SK-N-SH (cell line): Measurements from ENCODE around the gene TRAPPC3.

Experiments used
- CHD2 ChIP-seq: fragments of 150-350 bp; IDR thresholded peaks from 2 replicates; pipeline ENCODE4 v1.6.1; 2018; ENCODE audit warnings: low read length; ENCODE audit not compliant: partially characterized antibody
- EZH2phosphoT487 ChIP-seq: fragments of 200-600 bp; sonication (generic); IDR thresholded peaks from 2 replicates; pipeline ENCODE4 v1.6.1; 2017; ENCODE audit warnings: low read depth, mixed run types, mild to moderate bottlenecking, antibody characterized with exemption, moderate library complexity, borderline replicate concordance
- FOSL2 ChIP-seq: IDR thresholded peaks from 2 replicates; pipeline ENCODE4 v1.4.0; 2012; ENCODE audit warnings: low read depth, mild to moderate bottlenecking, moderate library complexity, borderline replicate concordance
- MEF2A ChIP-seq: IDR thresholded peaks from 2 replicates; pipeline ENCODE4 v1.4.0; 2012; ENCODE audit warnings: low read depth, borderline replicate concordance
- MXI1 ChIP-seq: IDR thresholded peaks from 2 replicates; pipeline ENCODE4 v1.6.1; 2012; ENCODE audit warnings: mild to moderate bottlenecking, low read depth, low read length, improper control_type of control experiment
- POLR2AphosphoS5 ChIP-seq: IDR thresholded peaks from 2 replicates; pipeline ENCODE4 v1.6.1; 2012; ENCODE audit warnings: low read depth, low read length
- RAD21 ChIP-seq: IDR thresholded peaks from 2 replicates; pipeline ENCODE4 v1.6.1; 2012; ENCODE audit warnings: mild to moderate bottlenecking, low read length
- SIN3A ChIP-seq: IDR thresholded peaks from 2 replicates; pipeline ENCODE4 v1.6.1; 2012; ENCODE audit warnings: low read depth, mild to moderate bottlenecking, low read length, moderate library complexity, borderline replicate concordance
- YY1 ChIP-seq: IDR thresholded peaks from 2 replicates; pipeline ENCODE4 v1.4.0; 2012; ENCODE audit warnings: low read depth, mild to moderate bottlenecking
- TF ChIP-seq, protein P1 (sequence below): IDR thresholded peaks from 2 replicates; pipeline ENCODE4 v1.4.0; 2012; ENCODE audit warnings: low read depth
- TF ChIP-seq, protein P2 (sequence below): fragments of 150-350 bp; IDR thresholded peaks from 2 replicates; pipeline ENCODE4 v1.6.1; 2017; ENCODE audit warnings: antibody characterized with exemption, low read length, low read depth, borderline replicate concordance
- TF ChIP-seq, protein P3 (sequence below): fragments of 200-600 bp; sonication (generic); IDR thresholded peaks from 2 replicates; pipeline ENCODE4 v1.6.1; 2017; ENCODE audit warnings: antibody characterized with exemption, mild to moderate bottlenecking, moderate library complexity
- TF ChIP-seq, protein P4 (sequence below): IDR thresholded peaks from 2 replicates; pipeline ENCODE4; 2012
- TF ChIP-seq, protein P5 (sequence below): IDR thresholded peaks from 2 replicates; pipeline ENCODE4 v1.6.1; 2012; ENCODE audit warnings: mild to moderate bottlenecking, low read depth, low read length, moderate library complexity

DNA sequence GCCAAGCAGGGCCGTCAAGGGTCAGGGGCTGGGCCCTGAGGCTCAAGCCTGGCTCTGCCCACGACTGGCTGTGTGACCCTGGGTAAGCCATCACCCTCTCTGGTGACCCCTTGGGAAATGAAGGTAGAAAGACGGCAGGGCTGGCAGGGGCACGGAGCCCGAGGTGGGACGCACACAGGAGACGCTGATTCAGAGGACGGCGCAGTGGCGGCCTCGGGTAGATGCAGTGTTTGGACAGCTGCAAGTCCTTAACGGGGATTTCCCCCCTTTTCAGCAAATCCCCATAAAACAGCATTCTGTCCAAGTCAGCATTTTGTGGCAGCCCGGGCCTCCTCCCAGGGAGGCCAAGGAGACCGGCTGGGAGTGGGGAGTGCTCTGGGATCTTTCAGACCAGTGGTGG is 41.0 kb downstream of the TRAPPC3 start:
- TF ChIP-seq, protein P1, sequence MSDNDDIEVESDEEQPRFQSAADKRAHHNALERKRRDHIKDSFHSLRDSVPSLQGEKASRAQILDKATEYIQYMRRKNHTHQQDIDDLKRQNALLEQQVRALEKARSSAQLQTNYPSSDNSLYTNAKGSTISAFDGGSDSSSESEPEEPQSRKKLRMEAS, result no peak
- TF ChIP-seq RAD21 (no peak), SIN3A (no peak), POLR2AphosphoS5 (no peak), EZH2phosphoT487 (no peak), FOSL2 (no peak), MEF2A (no peak), YY1 (no peak), MXI1 (no peak), CHD2 (no peak)
- TF ChIP-seq, protein P2, sequence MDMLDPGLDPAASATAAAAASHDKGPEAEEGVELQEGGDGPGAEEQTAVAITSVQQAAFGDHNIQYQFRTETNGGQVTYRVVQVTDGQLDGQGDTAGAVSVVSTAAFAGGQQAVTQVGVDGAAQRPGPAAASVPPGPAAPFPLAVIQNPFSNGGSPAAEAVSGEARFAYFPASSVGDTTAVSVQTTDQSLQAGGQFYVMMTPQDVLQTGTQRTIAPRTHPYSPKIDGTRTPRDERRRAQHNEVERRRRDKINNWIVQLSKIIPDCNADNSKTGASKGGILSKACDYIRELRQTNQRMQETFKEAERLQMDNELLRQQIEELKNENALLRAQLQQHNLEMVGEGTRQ, result no peak
- TF ChIP-seq, protein P3, sequence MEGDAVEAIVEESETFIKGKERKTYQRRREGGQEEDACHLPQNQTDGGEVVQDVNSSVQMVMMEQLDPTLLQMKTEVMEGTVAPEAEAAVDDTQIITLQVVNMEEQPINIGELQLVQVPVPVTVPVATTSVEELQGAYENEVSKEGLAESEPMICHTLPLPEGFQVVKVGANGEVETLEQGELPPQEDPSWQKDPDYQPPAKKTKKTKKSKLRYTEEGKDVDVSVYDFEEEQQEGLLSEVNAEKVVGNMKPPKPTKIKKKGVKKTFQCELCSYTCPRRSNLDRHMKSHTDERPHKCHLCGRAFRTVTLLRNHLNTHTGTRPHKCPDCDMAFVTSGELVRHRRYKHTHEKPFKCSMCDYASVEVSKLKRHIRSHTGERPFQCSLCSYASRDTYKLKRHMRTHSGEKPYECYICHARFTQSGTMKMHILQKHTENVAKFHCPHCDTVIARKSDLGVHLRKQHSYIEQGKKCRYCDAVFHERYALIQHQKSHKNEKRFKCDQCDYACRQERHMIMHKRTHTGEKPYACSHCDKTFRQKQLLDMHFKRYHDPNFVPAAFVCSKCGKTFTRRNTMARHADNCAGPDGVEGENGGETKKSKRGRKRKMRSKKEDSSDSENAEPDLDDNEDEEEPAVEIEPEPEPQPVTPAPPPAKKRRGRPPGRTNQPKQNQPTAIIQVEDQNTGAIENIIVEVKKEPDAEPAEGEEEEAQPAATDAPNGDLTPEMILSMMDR, result no peak
- TF ChIP-seq, protein P4, sequence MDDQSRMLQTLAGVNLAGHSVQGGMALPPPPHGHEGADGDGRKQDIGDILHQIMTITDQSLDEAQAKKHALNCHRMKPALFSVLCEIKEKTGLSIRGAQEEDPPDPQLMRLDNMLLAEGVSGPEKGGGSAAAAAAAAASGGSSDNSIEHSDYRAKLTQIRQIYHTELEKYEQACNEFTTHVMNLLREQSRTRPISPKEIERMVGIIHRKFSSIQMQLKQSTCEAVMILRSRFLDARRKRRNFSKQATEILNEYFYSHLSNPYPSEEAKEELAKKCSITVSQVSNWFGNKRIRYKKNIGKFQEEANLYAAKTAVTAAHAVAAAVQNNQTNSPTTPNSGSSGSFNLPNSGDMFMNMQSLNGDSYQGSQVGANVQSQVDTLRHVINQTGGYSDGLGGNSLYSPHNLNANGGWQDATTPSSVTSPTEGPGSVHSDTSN, result no peak
- TF ChIP-seq, protein P5, sequence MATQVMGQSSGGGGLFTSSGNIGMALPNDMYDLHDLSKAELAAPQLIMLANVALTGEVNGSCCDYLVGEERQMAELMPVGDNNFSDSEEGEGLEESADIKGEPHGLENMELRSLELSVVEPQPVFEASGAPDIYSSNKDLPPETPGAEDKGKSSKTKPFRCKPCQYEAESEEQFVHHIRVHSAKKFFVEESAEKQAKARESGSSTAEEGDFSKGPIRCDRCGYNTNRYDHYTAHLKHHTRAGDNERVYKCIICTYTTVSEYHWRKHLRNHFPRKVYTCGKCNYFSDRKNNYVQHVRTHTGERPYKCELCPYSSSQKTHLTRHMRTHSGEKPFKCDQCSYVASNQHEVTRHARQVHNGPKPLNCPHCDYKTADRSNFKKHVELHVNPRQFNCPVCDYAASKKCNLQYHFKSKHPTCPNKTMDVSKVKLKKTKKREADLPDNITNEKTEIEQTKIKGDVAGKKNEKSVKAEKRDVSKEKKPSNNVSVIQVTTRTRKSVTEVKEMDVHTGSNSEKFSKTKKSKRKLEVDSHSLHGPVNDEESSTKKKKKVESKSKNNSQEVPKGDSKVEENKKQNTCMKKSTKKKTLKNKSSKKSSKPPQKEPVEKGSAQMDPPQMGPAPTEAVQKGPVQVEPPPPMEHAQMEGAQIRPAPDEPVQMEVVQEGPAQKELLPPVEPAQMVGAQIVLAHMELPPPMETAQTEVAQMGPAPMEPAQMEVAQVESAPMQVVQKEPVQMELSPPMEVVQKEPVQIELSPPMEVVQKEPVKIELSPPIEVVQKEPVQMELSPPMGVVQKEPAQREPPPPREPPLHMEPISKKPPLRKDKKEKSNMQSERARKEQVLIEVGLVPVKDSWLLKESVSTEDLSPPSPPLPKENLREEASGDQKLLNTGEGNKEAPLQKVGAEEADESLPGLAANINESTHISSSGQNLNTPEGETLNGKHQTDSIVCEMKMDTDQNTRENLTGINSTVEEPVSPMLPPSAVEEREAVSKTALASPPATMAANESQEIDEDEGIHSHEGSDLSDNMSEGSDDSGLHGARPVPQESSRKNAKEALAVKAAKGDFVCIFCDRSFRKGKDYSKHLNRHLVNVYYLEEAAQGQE, result no peak
